OCI-LY7 (cell line): ENCODE measurements around the gene OR8I2.
"Not testable (repeated sequence)": the region's sequence is repeated elsewhere in the genome, so short reads cannot be mapped to it uniquely, and the experiment has no call there.

Experiments
- EZH2phosphoT487 ChIP-seq: fragments of 200-600 bp; sonication (generic); IDR thresholded peaks from 2 replicates; pipeline ENCODE4 v1.6.1; 2018; ENCODE audit warnings: low read depth, borderline replicate concordance, mild to moderate bottlenecking, mixed run types, antibody characterized with exemption, low read length, moderate library complexity, mixed read lengths
- TF ChIP-seq, protein P1 (sequence below): fragments of 200-600 bp; sonication (generic); conservative IDR thresholded peaks from 2 replicates; pipeline ENCODE4 v1.5.1; 2014; ENCODE audit warnings: mild to moderate bottlenecking, antibody characterized with exemption, low read length, moderate library complexity, mixed read lengths

GRCh38 chr11:56058260-56058780 is 34.8 kb upstream of the OR8I2 start:
- TF ChIP-seq, protein P1, sequence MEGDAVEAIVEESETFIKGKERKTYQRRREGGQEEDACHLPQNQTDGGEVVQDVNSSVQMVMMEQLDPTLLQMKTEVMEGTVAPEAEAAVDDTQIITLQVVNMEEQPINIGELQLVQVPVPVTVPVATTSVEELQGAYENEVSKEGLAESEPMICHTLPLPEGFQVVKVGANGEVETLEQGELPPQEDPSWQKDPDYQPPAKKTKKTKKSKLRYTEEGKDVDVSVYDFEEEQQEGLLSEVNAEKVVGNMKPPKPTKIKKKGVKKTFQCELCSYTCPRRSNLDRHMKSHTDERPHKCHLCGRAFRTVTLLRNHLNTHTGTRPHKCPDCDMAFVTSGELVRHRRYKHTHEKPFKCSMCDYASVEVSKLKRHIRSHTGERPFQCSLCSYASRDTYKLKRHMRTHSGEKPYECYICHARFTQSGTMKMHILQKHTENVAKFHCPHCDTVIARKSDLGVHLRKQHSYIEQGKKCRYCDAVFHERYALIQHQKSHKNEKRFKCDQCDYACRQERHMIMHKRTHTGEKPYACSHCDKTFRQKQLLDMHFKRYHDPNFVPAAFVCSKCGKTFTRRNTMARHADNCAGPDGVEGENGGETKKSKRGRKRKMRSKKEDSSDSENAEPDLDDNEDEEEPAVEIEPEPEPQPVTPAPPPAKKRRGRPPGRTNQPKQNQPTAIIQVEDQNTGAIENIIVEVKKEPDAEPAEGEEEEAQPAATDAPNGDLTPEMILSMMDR = not testable (repeated sequence)
- not testable (repeated sequence) for TF ChIP-seq EZH2phosphoT487
